ENCODE data around the gene RAET1G.

DNA sequence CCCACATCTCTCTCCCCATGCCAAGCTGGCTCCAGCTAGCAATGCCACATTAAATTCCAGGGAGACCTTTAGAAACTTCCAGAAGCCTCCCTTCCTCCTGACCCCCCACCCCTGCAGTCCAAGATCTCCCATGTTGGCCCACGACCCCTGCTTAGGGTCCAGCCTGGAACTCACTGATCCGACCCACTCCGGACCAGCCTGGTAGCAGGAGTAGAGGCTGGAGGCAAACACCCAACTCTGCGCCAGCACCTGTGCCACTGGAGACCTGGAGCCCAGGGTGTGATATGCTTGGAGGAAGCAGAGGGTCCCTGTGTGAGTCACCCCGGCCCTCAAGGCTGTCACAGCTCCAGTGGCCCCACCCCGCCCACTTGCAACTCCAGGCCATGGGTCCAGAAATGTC lies 37.6 kb upstream of the RAET1G start:
- TF ChIP-seq, protein P1, sequence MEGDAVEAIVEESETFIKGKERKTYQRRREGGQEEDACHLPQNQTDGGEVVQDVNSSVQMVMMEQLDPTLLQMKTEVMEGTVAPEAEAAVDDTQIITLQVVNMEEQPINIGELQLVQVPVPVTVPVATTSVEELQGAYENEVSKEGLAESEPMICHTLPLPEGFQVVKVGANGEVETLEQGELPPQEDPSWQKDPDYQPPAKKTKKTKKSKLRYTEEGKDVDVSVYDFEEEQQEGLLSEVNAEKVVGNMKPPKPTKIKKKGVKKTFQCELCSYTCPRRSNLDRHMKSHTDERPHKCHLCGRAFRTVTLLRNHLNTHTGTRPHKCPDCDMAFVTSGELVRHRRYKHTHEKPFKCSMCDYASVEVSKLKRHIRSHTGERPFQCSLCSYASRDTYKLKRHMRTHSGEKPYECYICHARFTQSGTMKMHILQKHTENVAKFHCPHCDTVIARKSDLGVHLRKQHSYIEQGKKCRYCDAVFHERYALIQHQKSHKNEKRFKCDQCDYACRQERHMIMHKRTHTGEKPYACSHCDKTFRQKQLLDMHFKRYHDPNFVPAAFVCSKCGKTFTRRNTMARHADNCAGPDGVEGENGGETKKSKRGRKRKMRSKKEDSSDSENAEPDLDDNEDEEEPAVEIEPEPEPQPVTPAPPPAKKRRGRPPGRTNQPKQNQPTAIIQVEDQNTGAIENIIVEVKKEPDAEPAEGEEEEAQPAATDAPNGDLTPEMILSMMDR (conservative IDR thresholded peaks at IDR 0.05) = no peak
- no peak for TF ChIP-seq ZFX (IDR thresholded peaks at IDR 0.05)

Measured in C4-2B (cell line).